Mononuclear cell (primary cell): ENCODE measurements around the gene RALGAPA2. TPM values are rescaled to one million over a fixed set of nuclear protein-coding genes. Genes with fewer than 3 reads are reported as not detected.

Experiments used
- H3K27me3 ChIP-seq: 2 replicates; pipeline ENCODE4 v1.6.0; 2011; ENCODE audit warnings: low read length, control low read depth; ENCODE audit not compliant: insufficient read depth
- H3K4me1 ChIP-seq: 2 replicates; pipeline ENCODE4 v1.5.1; 2011; ENCODE audit warnings: mild to moderate bottlenecking, low read length, control low read depth; ENCODE audit not compliant: insufficient read depth
- H3K4me3 ChIP-seq: 2 replicates; pipeline ENCODE4 v1.5.1; 2011; ENCODE audit warnings: mild to moderate bottlenecking, low read length, moderate library complexity
- H3K9me3 ChIP-seq: 2 replicates; pipeline ENCODE4 v1.5.1; 2011; ENCODE audit warnings: low read depth, mild to moderate bottlenecking, control low read depth, low read length
- total RNA-seq: library from RNA; depleted of rRNA; stranded (reverse); fragments of >200 nt; gene quantifications from one replicate; pipeline ENCODE4 v1.2.3, GENCODE V29; 2012

The RALGAPA2 gene
- total RNA-seq, 1 donor = 18.4 TPM

DNA sequence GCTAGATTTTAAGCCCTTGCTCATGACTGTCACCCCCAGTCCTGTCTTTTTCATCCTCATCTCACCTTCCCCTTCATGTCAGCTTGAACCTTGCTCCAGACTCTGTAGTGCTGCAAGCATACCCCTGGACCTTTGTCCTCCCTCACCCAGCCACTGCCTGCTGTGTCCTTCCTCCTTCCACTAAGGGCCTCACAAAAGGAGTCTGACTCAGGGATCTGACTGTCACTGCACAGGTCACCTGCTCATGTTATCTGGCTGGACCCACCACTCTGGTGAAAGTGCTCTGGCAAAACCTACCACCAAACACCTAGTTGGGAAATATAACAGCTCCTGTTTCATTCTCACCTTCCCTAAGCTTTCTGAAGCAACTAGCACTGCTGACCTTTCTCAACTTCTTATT, 193.2 kb downstream of the RALGAPA2 start:
- Histone ChIP-seq H3K27me3 (no peaks in the 10 kb centered on the region), H3K4me3 (no peak overlapping the region), H3K9me3 (no peaks in the 10 kb centered on the region), H3K4me1 (no peaks in the 10 kb centered on the region)

DNA sequence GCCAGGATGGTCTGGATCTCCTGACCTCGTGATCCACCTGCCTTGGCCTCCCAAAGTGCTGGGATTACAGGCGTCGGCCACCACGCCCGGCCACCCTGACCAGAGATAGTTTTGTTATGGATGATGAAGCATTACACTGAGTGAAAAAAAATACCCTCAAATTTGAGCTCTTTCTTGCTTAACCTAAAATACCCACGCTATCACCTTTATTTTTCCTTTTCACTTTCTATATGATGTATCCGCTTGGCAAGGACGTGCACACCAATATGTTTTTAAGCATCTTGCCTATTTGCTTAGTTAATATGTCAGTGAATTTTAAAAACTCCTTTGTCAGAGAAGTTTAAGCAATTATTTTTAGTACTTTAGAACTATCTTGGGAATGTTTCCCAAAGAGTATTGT, 194.2 kb downstream of the RALGAPA2 start:
- Histone ChIP-seq H3K4me3 (no peak overlapping the region), H3K9me3 (no peaks in the 10 kb centered on the region), H3K4me1 (no peaks in the 10 kb centered on the region), H3K27me3 (no peaks in the 10 kb centered on the region)

DNA sequence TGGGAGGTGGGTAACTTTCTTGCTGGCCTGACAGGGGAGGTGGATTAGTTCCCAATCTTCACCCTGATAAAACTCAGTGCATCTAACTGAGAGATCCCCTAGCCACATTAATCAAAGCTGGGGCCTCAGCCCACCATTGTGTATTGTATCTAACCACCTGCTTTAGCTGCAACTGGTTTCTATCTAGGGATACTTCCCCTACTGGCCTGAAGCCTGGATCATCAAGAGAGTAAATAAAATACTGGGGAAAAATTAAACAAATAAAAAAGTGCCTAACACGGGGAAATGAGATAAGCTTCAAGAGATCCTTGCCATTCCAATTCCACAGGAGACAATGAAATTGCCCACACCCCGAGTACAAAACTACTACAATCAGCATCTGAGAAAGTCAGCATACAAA, 195.1 kb downstream of the RALGAPA2 start:
- Histone ChIP-seq H3K9me3 (no peaks in the 10 kb centered on the region), H3K4me1 (no peaks in the 10 kb centered on the region), H3K4me3 (no peak overlapping the region), H3K27me3 (no peaks in the 10 kb centered on the region)

DNA sequence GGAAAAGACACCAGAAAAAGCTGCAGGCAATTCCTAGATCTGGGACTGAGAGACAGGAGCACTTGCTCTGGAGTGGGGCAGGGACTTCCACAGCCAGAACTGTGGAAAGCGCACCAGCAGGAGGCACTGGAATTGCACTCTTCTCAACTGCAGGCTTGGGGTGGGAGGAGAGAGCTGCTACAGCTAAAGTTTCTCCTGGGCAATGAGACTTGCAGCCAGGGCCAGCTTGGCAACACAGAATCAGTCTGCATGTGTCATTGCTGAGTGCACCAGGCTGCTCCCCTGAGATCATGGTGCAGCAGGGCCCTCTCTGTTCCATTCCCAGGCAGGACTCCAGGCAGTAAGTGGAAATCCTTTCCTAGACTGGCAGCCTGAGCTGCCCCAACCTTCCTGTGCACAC, 198.7 kb downstream of the RALGAPA2 start:
- Histone ChIP-seq H3K27me3 (no peaks in the 10 kb centered on the region), H3K4me1 (no peaks in the 10 kb centered on the region), H3K4me3 (no peak overlapping the region), H3K9me3 (no peaks in the 10 kb centered on the region)

DNA sequence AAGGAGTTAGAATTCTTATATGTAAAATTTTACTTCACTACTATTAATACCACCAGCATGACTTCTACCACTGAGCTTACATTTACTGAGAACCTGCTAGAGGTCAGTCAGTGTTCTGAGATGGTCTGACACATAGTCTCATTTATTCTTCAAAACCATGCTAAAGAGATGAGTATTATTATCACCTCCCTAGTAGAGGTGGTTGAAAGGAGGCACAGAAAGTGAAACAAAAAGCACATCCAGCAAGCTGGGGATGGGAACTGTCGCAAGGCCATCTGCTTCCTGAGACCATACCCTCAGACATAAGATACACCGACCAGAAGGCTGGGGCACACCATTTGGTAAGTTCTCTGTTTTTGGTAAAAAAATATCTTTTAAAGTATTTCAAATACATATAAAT, 206.9 kb downstream of the RALGAPA2 start:
- Histone ChIP-seq H3K4me3 (no peak overlapping the region), H3K4me1 (no peaks in the 10 kb centered on the region), H3K27me3 (no peaks in the 10 kb centered on the region), H3K9me3 (no peaks in the 10 kb centered on the region)

DNA sequence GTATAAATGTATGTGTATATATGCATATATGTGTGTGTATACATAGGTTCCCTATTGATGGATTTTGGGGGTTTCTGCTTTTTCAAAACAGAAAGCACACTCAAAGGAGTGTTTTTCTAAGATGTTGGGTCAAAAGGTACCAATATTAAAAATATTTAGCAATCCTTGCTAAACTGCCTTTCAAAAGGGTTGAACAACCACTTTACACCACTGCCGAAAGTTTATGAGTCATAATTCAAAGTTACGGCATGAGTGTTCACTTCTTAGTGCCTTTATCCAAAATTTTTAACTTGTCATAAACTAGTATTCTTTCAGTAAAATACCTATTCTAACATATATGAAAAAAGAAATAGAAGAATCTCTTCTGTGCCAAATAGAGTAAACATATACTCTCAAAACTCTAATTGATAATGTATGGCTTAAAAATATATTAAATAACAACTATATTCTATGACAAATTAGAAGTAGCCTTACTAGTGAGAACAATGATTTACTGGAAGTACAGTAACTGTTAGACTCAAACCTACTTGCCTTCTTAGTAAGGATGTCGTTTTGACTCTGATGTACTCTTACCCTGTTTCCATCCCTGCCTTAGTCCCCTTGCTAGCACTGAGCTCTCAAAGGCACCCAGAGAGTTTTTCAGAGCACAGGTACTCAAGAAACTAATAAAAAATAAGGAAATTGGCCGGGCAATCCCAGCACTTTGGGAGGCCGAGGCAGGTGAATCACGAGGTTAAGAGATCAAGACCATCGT, 208.5 kb downstream of the RALGAPA2 start:
- Histone ChIP-seq H3K4me1 (no peaks in the 10 kb centered on the region), H3K4me3 (no peak overlapping the region), H3K27me3 (no peaks in the 10 kb centered on the region), H3K9me3 (no peaks in the 10 kb centered on the region)

DNA sequence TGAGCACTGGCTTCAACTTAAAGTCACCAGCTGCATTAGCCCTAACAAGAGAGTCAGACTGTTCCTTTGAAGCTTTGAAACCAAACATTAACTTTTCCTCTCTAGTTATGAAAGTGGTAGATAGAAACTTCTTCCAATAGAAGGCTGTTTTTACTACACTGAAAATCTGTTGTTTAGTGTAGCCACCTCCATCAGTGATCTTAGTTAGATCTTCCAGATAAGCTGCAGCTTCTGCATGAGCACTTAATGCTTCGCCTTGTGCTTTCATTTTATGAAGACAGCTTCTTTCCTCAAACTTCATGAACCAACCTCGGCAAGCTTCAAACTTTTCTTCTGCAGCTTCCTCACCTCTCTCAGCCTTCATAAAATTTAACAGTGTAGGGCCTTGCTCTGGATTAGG, 211.3 kb downstream of the RALGAPA2 start:
- no peaks in the 10 kb centered on the region for H3K4me1 ChIP-seq
- no peaks in the 10 kb centered on the region for H3K27me3 ChIP-seq
- no peak overlapping the region for H3K4me3 ChIP-seq
- no peaks in the 10 kb centered on the region for H3K9me3 ChIP-seq

DNA sequence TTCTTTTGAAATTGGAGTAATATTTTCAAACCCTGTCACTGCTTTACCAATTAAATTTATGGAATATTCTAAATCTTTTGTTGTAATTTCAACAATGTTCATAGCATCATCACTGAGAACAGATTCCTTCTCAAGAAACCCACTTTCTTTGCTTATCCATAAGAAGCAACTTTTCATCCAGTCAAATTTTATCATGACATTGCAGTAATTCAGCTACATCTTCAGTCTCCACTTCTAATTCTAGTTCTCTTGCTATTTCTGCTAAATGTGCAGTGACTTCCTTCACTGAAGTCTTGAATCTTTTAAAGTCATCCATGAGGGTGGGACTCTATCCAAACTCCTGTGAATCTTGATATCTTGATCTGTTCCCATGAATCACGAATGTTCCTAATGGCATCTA, 212.1 kb downstream of the RALGAPA2 start:
- H3K27me3 ChIP-seq = no peaks in the 10 kb centered on the region
- H3K9me3 ChIP-seq = no peaks in the 10 kb centered on the region
- no peaks in the 10 kb centered on the region for H3K4me1 ChIP-seq
- H3K4me3 ChIP-seq = no peak overlapping the region

DNA sequence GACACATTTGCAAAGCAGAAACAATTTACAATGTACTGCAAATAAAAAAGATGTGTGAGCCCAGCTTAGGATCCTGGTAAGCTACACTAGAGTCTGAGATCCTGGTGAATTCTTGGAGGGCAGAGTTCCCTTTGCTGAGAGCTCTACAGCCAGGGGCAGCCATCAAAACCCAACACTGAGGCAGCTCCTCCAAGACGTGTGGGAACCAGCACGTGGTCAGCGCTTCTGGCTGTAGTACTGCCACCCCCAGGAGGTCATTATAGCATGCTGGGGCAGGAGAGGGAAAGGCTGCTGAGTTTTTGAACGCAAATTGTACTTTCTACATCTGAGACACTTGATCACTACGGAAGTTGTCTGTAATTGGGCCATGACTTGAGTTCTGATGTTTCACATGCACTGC, 213.0 kb downstream of the RALGAPA2 start:
- Histone ChIP-seq H3K9me3 (no peaks in the 10 kb centered on the region), H3K27me3 (no peaks in the 10 kb centered on the region), H3K4me3 (no peak overlapping the region), H3K4me1 (no peaks in the 10 kb centered on the region)

DNA sequence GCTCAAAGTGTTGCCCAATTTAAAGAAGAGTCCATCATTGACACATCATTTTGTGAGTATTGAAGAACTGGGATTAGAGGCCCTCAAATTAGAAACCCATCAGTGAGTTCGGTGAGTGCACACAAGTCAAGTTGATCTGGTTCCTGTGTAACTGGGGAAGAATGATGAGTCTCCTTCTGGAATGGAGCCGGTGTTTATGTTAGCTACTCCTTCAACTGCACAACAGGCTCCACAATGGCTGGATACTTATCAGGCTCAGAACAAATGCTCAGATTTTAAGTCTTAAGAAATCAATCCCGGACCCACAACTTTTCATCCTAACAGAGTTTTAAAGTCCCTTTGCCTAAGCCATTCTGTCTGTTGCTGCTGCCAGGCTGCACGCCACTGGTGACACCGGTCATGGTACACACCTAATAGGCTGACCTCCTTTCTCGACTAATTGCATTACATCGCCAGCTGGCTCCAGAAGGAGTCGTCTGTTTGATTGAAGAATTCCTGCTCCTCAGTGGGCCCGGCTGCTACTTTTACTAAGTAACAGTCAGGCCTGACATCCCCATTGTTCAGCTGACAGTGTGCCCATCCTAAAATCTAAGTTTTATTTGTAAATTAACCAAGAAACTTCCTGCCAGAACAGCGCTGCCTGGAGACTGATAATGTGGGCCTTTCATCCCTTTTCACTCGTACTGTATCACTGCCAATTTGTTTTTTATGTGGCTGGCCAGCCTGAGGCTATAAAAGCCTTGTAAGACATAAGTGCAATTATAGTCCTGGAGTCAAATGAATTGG, 214.2 kb downstream of the RALGAPA2 start:
- Histone ChIP-seq H3K4me1 (no peaks in the 10 kb centered on the region), H3K4me3 (no peak overlapping the region), H3K27me3 (no peaks in the 10 kb centered on the region), H3K9me3 (no peaks in the 10 kb centered on the region)

DNA sequence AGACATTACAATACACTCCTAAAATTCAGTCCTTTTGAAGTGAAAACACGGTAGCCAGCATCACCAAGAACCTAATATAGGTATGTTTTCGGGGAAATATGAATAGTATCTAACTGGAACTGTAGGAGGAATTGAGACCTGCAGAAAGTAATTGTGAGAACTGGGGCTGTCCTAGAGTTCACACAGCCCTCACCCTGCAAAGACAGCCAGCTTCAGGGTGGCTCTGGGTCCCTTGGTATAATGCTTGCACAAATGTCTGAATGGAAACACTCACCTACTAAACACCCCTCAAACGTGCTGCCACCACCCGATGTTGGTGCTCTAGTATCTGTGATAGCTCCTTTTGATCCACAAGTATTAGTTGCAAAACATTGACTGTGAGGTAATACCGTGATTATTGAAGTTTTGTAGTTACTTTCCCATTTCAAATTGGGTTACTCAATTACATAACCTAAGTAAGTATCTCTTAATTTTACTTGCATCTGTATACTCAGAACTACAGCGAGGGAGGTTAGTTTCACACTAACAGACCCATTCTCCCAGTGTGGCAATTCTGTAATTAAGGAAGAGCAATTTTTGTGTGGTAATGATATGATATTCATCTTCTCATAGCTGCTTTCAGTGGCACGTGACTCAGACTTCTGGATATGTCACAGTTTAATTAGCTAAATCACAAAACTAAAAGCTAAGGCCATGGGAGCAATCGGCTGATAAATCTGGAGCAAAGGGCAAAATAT, 215.0 kb downstream of the RALGAPA2 start:
- H3K27me3 ChIP-seq = no peaks in the 10 kb centered on the region
- no peaks in the 10 kb centered on the region for H3K9me3 ChIP-seq
- H3K4me1 ChIP-seq = no peaks in the 10 kb centered on the region
- no peak overlapping the region for H3K4me3 ChIP-seq

DNA sequence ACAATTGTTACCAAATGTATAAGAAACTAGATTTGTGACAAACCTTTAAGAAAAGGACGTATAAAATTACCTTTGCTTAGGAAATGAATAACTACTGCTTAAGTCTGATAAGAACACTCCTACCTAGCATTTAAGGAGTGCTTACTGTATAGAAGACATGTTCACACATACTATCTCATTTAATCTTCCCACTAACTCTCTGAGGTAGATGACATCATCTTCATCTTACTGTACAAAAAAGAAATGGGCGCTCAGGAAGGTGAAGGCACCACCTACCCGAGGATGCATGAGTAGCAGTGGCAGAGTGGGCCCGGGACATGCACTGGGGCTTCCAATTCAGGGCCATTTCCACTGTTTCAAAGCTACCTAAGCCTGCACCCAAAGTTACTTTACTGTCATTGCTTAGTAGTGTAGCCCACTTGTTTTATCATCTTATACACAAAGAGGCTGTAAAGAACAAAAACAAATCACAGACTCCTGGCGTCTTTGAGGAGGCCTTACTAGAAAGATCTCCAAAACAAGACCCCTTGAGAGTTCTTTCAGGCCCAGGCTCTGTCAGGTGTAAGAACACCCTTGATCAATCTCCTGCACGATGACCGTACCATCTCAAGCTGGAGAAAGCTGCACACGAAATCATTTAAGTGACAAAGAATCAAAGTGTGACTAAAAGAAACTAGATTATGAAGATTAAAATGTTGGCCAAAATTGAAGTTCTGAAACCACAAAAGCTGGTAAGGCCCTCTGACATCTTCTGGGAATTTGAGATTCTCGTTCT, 216.5 kb downstream of the RALGAPA2 start:
- H3K4me3 ChIP-seq = no peak overlapping the region
- no peaks in the 10 kb centered on the region for H3K27me3 ChIP-seq
- H3K4me1 ChIP-seq = no peaks in the 10 kb centered on the region

DNA sequence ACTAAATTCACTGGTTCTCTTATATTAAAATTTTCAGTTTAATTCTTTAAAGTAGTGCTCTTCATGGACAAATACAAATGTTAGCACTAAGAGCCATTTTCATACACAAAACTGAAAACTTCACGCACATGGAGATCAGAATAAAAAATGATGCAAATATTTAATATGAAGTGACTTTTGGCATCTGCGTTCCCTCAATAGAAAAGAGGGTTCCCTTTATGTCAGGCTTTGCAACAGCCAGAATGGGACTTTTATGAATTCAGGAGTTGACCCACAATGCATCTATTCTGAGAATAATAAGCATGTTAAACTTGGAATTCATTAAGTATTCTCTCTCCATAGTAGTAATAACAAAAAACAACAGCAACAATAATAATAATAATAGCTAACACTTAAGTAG, 218.7 kb downstream of the RALGAPA2 start:
- no peaks in the 10 kb centered on the region for H3K27me3 ChIP-seq
- H3K4me1 ChIP-seq = no peaks in the 10 kb centered on the region
- H3K4me3 ChIP-seq = no peak overlapping the region
- no peaks in the 10 kb centered on the region for H3K9me3 ChIP-seq

More for the DNA sequence above, 216.5 kb downstream of the RALGAPA2 start:
- no peaks in the 10 kb centered on the region for H3K9me3 ChIP-seq

DNA sequence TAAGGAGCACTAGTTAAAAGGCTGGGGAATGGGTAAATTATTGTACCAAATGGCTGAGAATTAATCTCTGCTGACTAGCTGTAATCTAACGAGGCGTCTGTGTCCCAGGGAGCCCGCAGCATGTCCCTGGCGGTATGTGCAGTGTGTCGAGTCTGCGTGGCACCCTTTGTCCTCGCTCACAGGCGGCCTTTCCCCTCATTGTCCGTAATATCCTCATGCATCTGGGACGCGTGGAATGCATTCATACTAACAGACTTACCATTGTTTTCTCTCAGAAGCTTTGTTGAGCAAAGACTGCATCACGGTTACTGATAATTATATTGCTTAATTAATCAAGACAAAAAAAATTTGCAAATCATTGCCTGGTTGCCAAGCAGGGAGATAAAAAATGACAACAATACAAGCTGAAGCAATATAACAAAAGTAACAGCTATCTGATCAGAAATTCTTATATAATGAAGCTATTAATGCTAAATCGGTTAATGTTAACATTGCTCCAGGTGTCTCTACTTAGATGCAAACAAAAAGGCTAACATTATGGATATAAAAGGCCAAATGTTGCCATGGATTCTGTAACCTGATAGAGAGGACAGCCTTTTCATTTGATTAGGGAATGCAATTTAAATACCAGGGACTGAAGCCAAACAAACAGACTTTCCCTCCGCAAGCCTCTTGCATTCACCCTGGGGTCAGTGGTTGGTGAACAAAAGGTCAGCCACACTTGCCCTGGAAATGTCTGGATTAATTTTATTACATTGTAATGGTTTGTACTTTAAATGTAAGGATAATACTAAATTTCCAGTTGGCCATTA, 219.7 kb downstream of the RALGAPA2 start:
- Histone ChIP-seq H3K9me3 (no peaks in the 10 kb centered on the region), H3K4me1 (no peaks in the 10 kb centered on the region), H3K27me3 (no peaks in the 10 kb centered on the region), H3K4me3 (no peak overlapping the region)
